ENCODE data around the gene FOXP4. TPM values are rescaled to one million over a fixed set of nuclear protein-coding genes. Genes with fewer than 3 reads are reported as not detected.
A peak's percentile ranks its signal among the peaks of the same experiment; 100 is the strongest.

Gene FOXP4
- total RNA-seq, 1 donor from 2014 or later, result 40.7 TPM

DNA sequence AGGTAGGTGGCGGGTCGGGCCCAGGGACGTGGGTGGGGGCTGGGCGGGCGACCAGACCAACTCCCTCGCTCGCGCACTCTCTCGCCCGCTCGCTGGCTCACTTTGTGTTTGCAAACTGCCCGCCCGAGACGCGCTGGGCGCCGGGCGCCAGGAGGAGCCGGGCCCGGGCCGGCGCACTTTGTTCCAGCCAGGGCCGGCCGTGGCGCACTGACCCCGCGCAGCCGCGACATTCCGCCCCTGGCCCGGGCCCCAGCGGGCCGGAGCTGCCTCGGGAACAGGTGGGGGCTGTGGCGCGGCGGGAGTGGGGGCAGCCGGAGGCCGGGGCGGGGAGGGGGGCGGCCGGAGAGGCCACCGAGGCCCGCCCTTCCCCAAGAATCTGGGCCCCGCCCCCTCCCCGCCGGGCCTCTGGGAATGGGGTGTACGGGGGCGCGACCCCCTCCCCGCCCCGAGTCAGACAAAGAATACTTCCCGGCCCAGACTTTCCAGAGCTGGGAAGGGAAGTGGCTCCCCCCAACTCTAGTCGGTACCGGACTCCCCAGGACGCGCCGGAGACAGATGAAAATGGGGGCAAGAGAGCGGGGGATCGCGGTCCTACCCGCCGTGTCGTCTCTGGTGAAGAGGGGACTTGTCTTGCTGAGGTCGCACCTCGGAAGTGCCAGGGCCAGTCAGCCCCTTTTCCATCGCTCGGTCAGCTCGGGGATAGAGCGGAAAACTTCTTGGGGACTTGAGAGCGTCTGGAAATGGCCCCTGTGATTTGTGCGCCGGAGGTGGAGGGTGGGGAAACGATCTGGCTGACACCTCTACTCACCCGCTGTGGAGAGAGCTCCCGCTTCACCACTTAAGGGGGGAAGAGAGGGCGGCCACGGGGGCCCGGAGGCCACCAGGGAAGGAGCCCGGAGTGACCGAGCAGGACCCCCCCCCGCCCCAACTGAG is 951 bp downstream of the FOXP4 start:
- no peaks in the 10 kb centered on the region for H3K9me3 Mint-ChIP-seq
- ATAC-seq (ENCODE audit: low read depth) (no peak), DNase-seq (peak; percentile 43)
- TF ChIP-seq, protein P1, sequence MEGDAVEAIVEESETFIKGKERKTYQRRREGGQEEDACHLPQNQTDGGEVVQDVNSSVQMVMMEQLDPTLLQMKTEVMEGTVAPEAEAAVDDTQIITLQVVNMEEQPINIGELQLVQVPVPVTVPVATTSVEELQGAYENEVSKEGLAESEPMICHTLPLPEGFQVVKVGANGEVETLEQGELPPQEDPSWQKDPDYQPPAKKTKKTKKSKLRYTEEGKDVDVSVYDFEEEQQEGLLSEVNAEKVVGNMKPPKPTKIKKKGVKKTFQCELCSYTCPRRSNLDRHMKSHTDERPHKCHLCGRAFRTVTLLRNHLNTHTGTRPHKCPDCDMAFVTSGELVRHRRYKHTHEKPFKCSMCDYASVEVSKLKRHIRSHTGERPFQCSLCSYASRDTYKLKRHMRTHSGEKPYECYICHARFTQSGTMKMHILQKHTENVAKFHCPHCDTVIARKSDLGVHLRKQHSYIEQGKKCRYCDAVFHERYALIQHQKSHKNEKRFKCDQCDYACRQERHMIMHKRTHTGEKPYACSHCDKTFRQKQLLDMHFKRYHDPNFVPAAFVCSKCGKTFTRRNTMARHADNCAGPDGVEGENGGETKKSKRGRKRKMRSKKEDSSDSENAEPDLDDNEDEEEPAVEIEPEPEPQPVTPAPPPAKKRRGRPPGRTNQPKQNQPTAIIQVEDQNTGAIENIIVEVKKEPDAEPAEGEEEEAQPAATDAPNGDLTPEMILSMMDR (IDR thresholded peaks at IDR 0.05), result no peak
- CTCF ChIA-PET, result interaction anchor here (1.1 to 2.3 kb wide), 4 partner anchors 15 to 122 kb away, joined by 4 to 6 read pairs (median 5); no protein-coding TSS in a partner anchor
- H3K27ac Mint-ChIP-seq, result peak overlapping the region; percentile 81
- H3K4me1 Mint-ChIP-seq, result peaks cover 50% of the 10 kb centered on the region
- H3K4me3 Mint-ChIP-seq, result peak overlapping the region; percentile 97
- peaks cover 23% of the 10 kb centered on the region for H3K36me3 Mint-ChIP-seq (ENCODE audit: low read depth)
- no peaks in the 10 kb centered on the region for H3K27me3 Mint-ChIP-seq
- intact Hi-C loops (cut with micrococcal nuclease), result loop anchor here (1.0 to 5.0 kb wide), 11 partner anchors 9 to 1635 kb away; partner anchors contain the start of genes CUL9, NFYA, OARD1 and TOMM6
- POLR2A ChIA-PET, result interaction anchor here (0.6 to 5.2 kb wide), 14 partner anchors 9 to 683 kb away, joined by 3 to 45 read pairs (median 5); no protein-coding TSS in a partner anchor

DNA sequence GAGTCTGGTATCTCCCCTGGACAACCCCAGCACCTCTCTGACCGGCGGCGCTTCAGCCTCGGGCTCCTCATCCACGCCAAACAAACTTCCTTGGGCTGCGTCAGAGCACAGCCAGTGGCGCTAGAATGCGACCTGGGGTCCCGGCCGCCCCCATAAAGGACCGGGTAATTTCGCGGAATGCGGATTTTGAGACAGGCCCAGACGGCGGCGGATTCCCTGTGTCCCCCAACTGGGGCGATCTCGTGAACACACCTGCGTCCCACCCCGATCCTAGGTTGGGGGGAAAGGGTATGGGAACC is 1.6 kb downstream of the FOXP4 start:
- intact Hi-C loops (cut with micrococcal nuclease), result loop anchor here (1.0 to 5.0 kb wide), 8 partner anchors 14 to 1635 kb away; partner anchors contain the start of genes CUL9, NFYA, OARD1 and TOMM6
- no peak for ATAC-seq (ENCODE audit: low read depth)
- ChIA-PET CTCF (interaction anchor here (1.0 to 2.3 kb wide), 5 partner anchors 16 to 123 kb away, joined by 3 to 6 read pairs (median 5); no protein-coding TSS in a partner anchor), POLR2A (interaction anchor here (0.6 to 5.2 kb wide), 10 partner anchors 9 to 683 kb away, joined by 3 to 45 read pairs (median 6); no protein-coding TSS in a partner anchor)
- no peaks in the 10 kb centered on the region for H3K27me3 Mint-ChIP-seq
- H3K27ac Mint-ChIP-seq, result no peak overlapping the region
- TF ChIP-seq, protein P1 (IDR thresholded peaks at IDR 0.05), result no peak
- DNase-seq, result no peak
- peak overlapping the region; percentile 97 for H3K4me3 Mint-ChIP-seq
- H3K9me3 Mint-ChIP-seq, result no peaks in the 10 kb centered on the region
- peaks cover 50% of the 10 kb centered on the region for H3K4me1 Mint-ChIP-seq
- peaks cover 24% of the 10 kb centered on the region for H3K36me3 Mint-ChIP-seq (ENCODE audit: low read depth)

DNA sequence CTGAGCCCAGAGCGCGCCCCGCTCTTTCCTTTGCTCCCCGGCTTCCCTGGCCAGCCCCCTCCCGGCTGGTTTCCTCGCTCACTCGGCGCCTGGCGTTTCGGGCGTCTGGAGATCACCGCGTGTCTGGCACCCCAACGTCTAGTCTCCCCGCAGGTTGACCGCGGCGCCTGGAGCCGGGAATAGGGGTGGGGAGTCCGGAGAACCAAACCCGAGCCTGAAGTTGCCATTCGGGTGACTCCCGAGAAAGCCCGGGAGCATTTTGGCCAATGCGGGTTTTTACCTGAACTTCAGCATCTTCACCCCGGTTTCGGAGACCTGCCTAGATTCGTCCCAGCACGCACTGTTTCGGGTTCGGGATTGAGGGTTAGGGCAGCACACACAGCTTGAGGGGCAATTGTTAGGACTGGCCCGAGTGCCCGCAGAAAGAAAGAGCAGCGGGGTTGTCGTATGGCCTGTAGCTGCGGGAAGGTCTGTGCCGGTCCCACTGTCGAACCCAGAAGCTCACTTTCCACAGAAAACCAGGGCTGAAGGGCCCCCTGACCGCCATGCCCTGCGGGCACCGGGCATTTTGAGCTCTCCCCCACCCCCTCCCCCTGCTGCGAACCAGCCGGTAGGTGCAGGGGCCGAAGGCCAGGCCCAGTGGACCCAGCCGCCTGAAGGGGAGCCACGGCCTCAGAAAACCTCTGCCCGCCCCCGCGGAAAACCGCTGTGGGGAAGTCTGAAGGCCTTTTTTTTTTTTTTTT is 2.1 kb downstream of the FOXP4 start:
- ATAC-seq (ENCODE audit: low read depth) (no peak), DNase-seq (peak; percentile 54)
- Mint-ChIP-seq H3K4me1 (peaks cover 51% of the 10 kb centered on the region), H3K27me3 (no peaks in the 10 kb centered on the region), H3K36me3 (ENCODE audit: low read depth) (peaks cover 26% of the 10 kb centered on the region), H3K9me3 (no peaks in the 10 kb centered on the region), H3K4me3 (peak overlapping the region; percentile 97), H3K27ac (peak overlapping the region; percentile 56)
- ChIA-PET CTCF (interaction anchor here (1.0 to 2.3 kb wide), 5 partner anchors 17 to 124 kb away, joined by 3 to 6 read pairs (median 5); no protein-coding TSS in a partner anchor), POLR2A (interaction anchor here (0.7 to 5.2 kb wide), 9 partner anchors 9 to 166 kb away, joined by 3 to 45 read pairs (median 4); no protein-coding TSS in a partner anchor)
- TF ChIP-seq, protein P1 (IDR thresholded peaks at IDR 0.05), result no peak
- intact Hi-C loops (cut with micrococcal nuclease), result loop anchor here (1.0 to 5.0 kb wide), 7 partner anchors 13 to 1634 kb away; partner anchors contain the start of genes CUL9, NFYA, OARD1 and TOMM6

DNA sequence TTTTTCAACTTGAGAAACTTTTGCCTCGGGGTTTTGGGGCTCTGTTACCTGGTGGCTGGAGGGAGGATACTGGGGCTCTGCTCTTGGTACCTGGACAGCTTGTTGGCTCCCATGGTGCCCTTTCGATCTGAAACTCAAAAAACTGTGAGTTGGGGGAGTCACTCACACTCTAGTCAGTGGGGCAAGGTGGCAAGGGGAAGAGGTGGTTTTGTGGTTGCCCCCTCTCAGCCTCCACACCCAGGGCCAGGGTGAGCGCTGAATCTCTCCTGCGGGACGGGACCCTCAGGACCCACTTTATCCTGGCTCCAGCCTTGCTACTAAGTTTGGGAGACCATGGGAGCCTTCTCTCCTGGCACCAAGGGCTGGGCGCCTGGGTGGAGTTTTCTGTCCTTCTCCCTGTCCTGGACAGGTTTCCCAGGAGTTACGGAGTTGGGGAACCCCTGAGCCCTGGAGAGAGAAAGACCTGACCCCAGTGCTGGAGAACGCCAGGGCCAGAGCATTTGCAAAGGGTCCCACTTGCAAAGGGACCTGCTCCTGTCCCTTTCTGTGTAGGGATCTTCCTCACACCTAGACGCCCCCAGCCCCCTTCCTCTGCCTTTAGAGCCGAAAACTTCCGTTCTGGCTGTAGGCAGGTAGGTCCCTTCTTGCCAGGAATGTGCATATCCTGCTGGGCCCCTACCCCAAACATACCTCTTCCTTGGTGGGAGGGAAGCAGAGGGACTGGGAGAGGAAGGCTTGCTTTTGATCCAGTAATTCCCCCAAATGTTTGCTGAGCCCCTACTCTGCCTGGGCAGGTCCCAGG is 2.9 kb downstream of the FOXP4 start:
- no peak for DNase-seq
- Mint-ChIP-seq H3K4me1 (peaks cover 51% of the 10 kb centered on the region), H3K9me3 (no peaks in the 10 kb centered on the region), H3K36me3 (ENCODE audit: low read depth) (peaks cover 31% of the 10 kb centered on the region), H3K27me3 (no peaks in the 10 kb centered on the region), H3K4me3 (peak overlapping the region; percentile 97), H3K27ac (peak overlapping the region; percentile 50)
- POLR2A ChIA-PET, result interaction anchor here (0.7 to 5.2 kb wide), 6 partner anchors 8 to 165 kb away, joined by 3 to 45 read pairs (median 4); no protein-coding TSS in a partner anchor
- intact Hi-C loops (cut with micrococcal nuclease), result loop anchor here (1.0 to 5.0 kb wide), 7 partner anchors 12 to 1633 kb away; partner anchors contain the start of genes CUL9, NFYA, OARD1 and TOMM6
- CTCF ChIA-PET, result interaction anchor here (1.0 kb wide), 1 partner anchor 85 kb away, joined by 3 read pairs; no protein-coding TSS in a partner anchor
- no peak for ATAC-seq (ENCODE audit: low read depth)
- TF ChIP-seq, protein P1 (IDR thresholded peaks at IDR 0.05), result no peak

All from activated B cell treated with CpG ODN at 0.5 μM for 24 hours (primary cell).